ENCODE results near the gene NRXN3. TPM values are rescaled to one million over a fixed set of nuclear protein-coding genes. Genes with fewer than 3 reads are reported as not detected.
"Not testable (repeated sequence)": the region's sequence is repeated elsewhere in the genome, so short reads cannot be mapped to it uniquely, and the experiment has no call there.

NRXN3 gene
- total RNA-seq, 1 donor from 2014 or later = 1.0 TPM

GRCh38 chr14:79745046-79745445 lies 1574.9 kb downstream of the NRXN3 start:
- intact Hi-C loops (cut with micrococcal nuclease) = no loop called here
- DNase-seq (no peak), ATAC-seq (no peak)

GRCh38 chr14:79749065-79749464 lies 1578.9 kb downstream of the NRXN3 start:
- no peak for ATAC-seq
- intact Hi-C loops (cut with micrococcal nuclease) = no loop called here
- DNase-seq = no peak

GRCh38 chr14:79758985-79759384 lies 1588.8 kb downstream of the NRXN3 start:
- ATAC-seq (no peak), DNase-seq (no peak)
- intact Hi-C loops (cut with micrococcal nuclease) = no loop called here

- ATAC-seq (no peak), DNase-seq (no peak)
- intact Hi-C loops (cut with micrococcal nuclease) = no loop called here
Observed at GRCh38 chr14:79764323-79764722, 1594.2 kb downstream of the NRXN3 start.

GRCh38 chr14:79766511-79766910 lies 1596.3 kb downstream of the NRXN3 start:
- intact Hi-C loops (cut with micrococcal nuclease) = no loop called here
- ATAC-seq (no peak), DNase-seq (no peak)

GRCh38 chr14:79767251-79767650 lies 1597.1 kb downstream of the NRXN3 start:
- intact Hi-C loops (cut with micrococcal nuclease) = no loop called here
- DNase-seq = no peak
- no peak for ATAC-seq

GRCh38 chr14:79767721-79768120 lies 1597.5 kb downstream of the NRXN3 start:
- intact Hi-C loops (cut with micrococcal nuclease); ATAC-seq; DNase-seq: not testable (repeated sequence)

- intact Hi-C loops (cut with micrococcal nuclease) = no loop called here
- DNase-seq = no peak
- ATAC-seq = no peak
Observed at GRCh38 chr14:79781882-79782281, 1611.7 kb downstream of the NRXN3 start.

- DNase-seq (no peak), ATAC-seq (no peak)
- intact Hi-C loops (cut with micrococcal nuclease) = no loop called here
Observed at GRCh38 chr14:79783041-79783440, 1612.9 kb downstream of the NRXN3 start.

- no peak for ATAC-seq
Observed at GRCh38 chr14:79786522-79786921, 1616.3 kb downstream of the NRXN3 start.

GRCh38 chr14:79788346-79788745 lies 1618.2 kb downstream of the NRXN3 start:
- no peak for ATAC-seq

More at GRCh38 chr14:79786522-79786921, 1616.3 kb downstream of the NRXN3 start:
- intact Hi-C loops (cut with micrococcal nuclease) = no loop called here
- no peak for DNase-seq

GRCh38 chr14:79791055-79791732 lies 1621.0 kb downstream of the NRXN3 start:
- DNase-seq = no peak
- intact Hi-C loops (cut with micrococcal nuclease) = no loop called here

More at GRCh38 chr14:79788346-79788745, 1618.2 kb downstream of the NRXN3 start:
- intact Hi-C loops (cut with micrococcal nuclease) = no loop called here
- DNase-seq = no peak

GRCh38 chr14:79802093-79802492 lies 1631.9 kb downstream of the NRXN3 start:
- no peak for ATAC-seq
- DNase-seq = no peak
- intact Hi-C loops (cut with micrococcal nuclease) = no loop called here

More at GRCh38 chr14:79791055-79791732, 1621.0 kb downstream of the NRXN3 start:
- ATAC-seq = no peak

GRCh38 chr14:79805636-79806035 lies 1635.5 kb downstream of the NRXN3 start:
- DNase-seq = no peak
- intact Hi-C loops (cut with micrococcal nuclease) = no loop called here
- no peak for ATAC-seq

- intact Hi-C loops (cut with micrococcal nuclease) = no loop called here
- ATAC-seq = no peak
- no peak for DNase-seq
Observed at GRCh38 chr14:79809849-79810612, 1639.9 kb downstream of the NRXN3 start.

- no peak for ATAC-seq
- DNase-seq = no peak
- intact Hi-C loops (cut with micrococcal nuclease) = no loop called here
Observed at GRCh38 chr14:79820866-79821535, 1650.8 kb downstream of the NRXN3 start.

- DNase-seq = no peak
- intact Hi-C loops (cut with micrococcal nuclease) = no loop called here
- no peak for ATAC-seq
Observed at GRCh38 chr14:79822034-79822433, 1651.9 kb downstream of the NRXN3 start.

- DNase-seq (no peak), ATAC-seq (peak; percentile 81)
- intact Hi-C loops (cut with micrococcal nuclease) = no loop called here
Observed at GRCh38 chr14:79825046-79825521, 1654.9 kb downstream of the NRXN3 start.

- no peak for ATAC-seq
- DNase-seq = no peak
- intact Hi-C loops (cut with micrococcal nuclease) = no loop called here
Observed at GRCh38 chr14:79826362-79826761, 1656.2 kb downstream of the NRXN3 start.

Data from left ventricle myocardium superior (tissue), 1 donor.